K562 (cell line): ENCODE data around the gene SSBP1. TPM values are rescaled to one million over a fixed set of nuclear protein-coding genes. Genes with fewer than 3 reads are reported as not detected.
A peak's percentile ranks its signal among the peaks of the same experiment; 100 is the strongest.

Source experiments
- CTBP1 ChIP-seq: fragments of 450-650 bp; IDR thresholded peaks from 2 replicates; pipeline ENCODE4 v1.6.1; 2016; ENCODE audit warnings: borderline replicate concordance
- DPF2 ChIP-seq: fragments of 450-650 bp; IDR thresholded peaks from 2 replicates; pipeline ENCODE4 v1.6.1; 2016
- GATAD2B ChIP-seq: fragments of 450-650 bp; IDR thresholded peaks from 2 replicates; pipeline ENCODE4 v1.6.1; 2017; ENCODE audit warnings: mild to moderate bottlenecking, borderline replicate concordance
- HOMEZ ChIP-seq: fragments of 250-450 bp; sonication (Bioruptor Pico); IDR thresholded peaks from 2 replicates; pipeline ENCODE4 v1.4.0; 2020; ENCODE audit warnings: mild to moderate bottlenecking, moderate library complexity
- MTA2 ChIP-seq: fragments of 450-650 bp; IDR thresholded peaks from 2 replicates; pipeline ENCODE4 v1.6.1; 2016; ENCODE audit warnings: low read depth
- POLR2H ChIP-seq: IDR thresholded peaks from 2 replicates; pipeline ENCODE4 v1.6.1; 2016; ENCODE audit warnings: missing genetic modification characterization, low read depth, mild to moderate bottlenecking, control low read depth, missing compliant biosample characterization, moderate library complexity
- PTTG1 ChIP-seq: fragments of 450-650 bp; IDR thresholded peaks from 2 replicates; pipeline ENCODE4 v1.6.1; 2016; ENCODE audit warnings: low read depth, mild to moderate bottlenecking, missing genetic modification characterization, missing compliant biosample characterization
- RNF219 ChIP-seq: fragments of 250-450 bp; sonication (Bioruptor Pico); IDR thresholded peaks from 2 replicates; pipeline ENCODE4 v1.5.0; 2022; ENCODE audit warnings: mild to moderate bottlenecking
- SIN3A ChIP-seq, 2 experiments: fragments of 150-350 bp in 1 of 2; IDR thresholded peaks; 2 replicates each; pipeline ENCODE4 v1.6.1; 2011 to 2016; ENCODE audit warnings: borderline replicate concordance in 2 of 2, low read depth in 2 of 2, low read length in 2 of 2, mild to moderate bottlenecking in 2 of 2, moderate library complexity in 2 of 2; ENCODE audit not compliant: control insufficient read depth in 1 of 2
- SNIP1 ChIP-seq: fragments of 450-650 bp; IDR thresholded peaks from 2 replicates; pipeline ENCODE4 v1.7.1; 2017; ENCODE audit warnings: low read depth, mild to moderate bottlenecking
- ZFP30 ChIP-seq: fragments of 250-450 bp; sonication (Bioruptor Pico); IDR thresholded peaks from 2 replicates; pipeline ENCODE4 v1.8.0; 2022; ENCODE audit warnings: moderate library complexity, mild to moderate bottlenecking, inconsistent platforms, borderline replicate concordance
- ZFP36 ChIP-seq: fragments of 150-350 bp; IDR thresholded peaks from 2 replicates; pipeline ENCODE4 v1.6.1; 2018; ENCODE audit warnings: low read length, low read depth; ENCODE audit not compliant: partially characterized antibody
- ZNF224 ChIP-seq: sonication (generic); formaldehyde crosslinking; IDR thresholded peaks from 2 replicates; pipeline ENCODE4 v1.8.0; 2022; ENCODE audit warnings: mild to moderate bottlenecking, missing genetic modification reagents
- ZNF3 ChIP-seq: fragments of 250-450 bp; sonication (Bioruptor Pico); IDR thresholded peaks from 2 replicates; pipeline ENCODE4 v1.5.0; 2021; ENCODE audit warnings: mild to moderate bottlenecking, moderate library complexity
- ZNF444 ChIP-seq: fragments of 250-450 bp; sonication (Bioruptor Pico); IDR thresholded peaks from 2 replicates; pipeline ENCODE4 v1.4.0; 2020; ENCODE audit warnings: mild to moderate bottlenecking, moderate library complexity
- polyA plus RNA-seq, 8 experiments: library from polyadenylated mRNA; depleted of rRNA in 4 of 8; stranded (reverse) in 5 of 8; unstranded in 3 of 8; fragments of >200 nt; fragmentation: Nextera tagmentation in 2 of 8; fragmentation: Illumina TruSeq in 1 of 8; extraction: Ambion mirVana in 2 of 8; extraction: Trizol in 1 of 8; gene quantifications; 2 replicates each; pipeline versions ENCODE4 v1.2.1 to v1.2.3, GENCODE V29; 2011 to 2014; ENCODE audit warnings: inconsistent platforms in 1 of 8, missing spikeins in 1 of 8
- total RNA-seq, 7 experiments: library from RNA; depleted of rRNA in 6 of 7; stranded (reverse); fragments of >200 nt in 6 of 7; fragmentation: Illumina TruSeq in 2 of 7; extraction: Trizol in 2 of 7; gene quantifications; 2 replicates each; pipeline versions ENCODE4 v1.2.1 to v1.2.3, GENCODE V29; 2011 to 2021; ENCODE audit warnings: low replicate concordance in 1 of 7
- TF ChIP-seq, protein P1 (sequence below): sonication (generic); formaldehyde crosslinking; IDR thresholded peaks from 2 replicates; pipeline ENCODE4 v1.8.0; 2023; ENCODE audit warnings: mild to moderate bottlenecking, missing genetic modification reagents
- TF ChIP-seq, protein P2 (sequence below): fragments of 250-450 bp; sonication (Bioruptor Pico); IDR thresholded peaks from 2 replicates; pipeline ENCODE4 v1.5.0; 2021
- TF ChIP-seq, protein P3 (sequence below): sonication (generic); formaldehyde crosslinking; IDR thresholded peaks from 2 replicates; pipeline ENCODE4 v1.8.1; 2023; ENCODE audit warnings: mild to moderate bottlenecking, missing genetic modification reagents

SSBP1 gene
- total and polyA plus RNA-seq, 9 of the 15 experiments (the other 6 are each of a cell fraction or from before 2014, with no cell fraction given), result 404 to 1,996 (median 835) TPM

DNA sequence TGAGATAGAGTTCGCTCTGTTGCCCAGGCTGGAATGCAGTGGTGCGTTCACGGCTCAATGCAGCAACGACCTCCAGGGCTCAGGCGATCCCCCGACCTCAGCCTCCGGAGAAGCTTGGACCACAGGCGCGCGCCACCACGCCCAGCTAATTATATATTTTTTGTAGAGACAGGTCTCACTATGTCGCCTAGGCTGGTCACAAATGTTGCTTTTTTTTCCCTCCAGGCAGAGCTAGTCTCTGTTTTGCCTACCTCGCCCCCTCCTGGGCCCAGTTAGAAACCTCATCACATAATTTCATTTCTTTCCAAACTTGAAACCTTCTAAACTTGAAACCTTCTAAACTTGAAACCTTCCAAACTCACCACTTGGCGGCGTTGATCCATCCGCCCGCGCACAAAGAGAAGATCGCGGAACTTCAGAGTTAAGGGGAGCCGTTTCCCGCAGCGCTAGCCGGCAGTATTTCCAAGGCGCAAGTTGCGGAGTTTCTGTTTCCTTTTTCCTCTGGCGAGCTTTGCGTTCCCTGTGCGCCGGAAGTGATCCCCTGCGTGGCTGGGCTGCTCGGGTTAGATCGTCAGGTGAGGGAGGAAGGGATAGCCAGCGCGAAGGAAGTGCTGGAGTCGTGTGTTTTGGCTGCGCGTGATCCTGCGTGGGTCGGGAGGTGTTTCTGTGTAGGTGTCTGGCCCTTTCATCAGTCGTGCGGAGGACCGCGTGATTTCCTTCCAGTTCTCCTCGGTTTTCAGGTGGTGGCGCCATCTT is at the start of gene SSBP1 (continued):
- TF ChIP-seq HOMEZ (CRISPR knock-in tag) (0 out of 2 replicates have a peak, but pooled peaks have one; percentile 64), SNIP1 (peak; percentile 66; the same call in 1 of the 2 replicates), PTTG1 (tag) (no peak), ZNF3 (CRISPR knock-in tag) (no peak), MTA2 (peak; percentile 71), ZFP36 (peak; percentile 62), CTBP1 (peak; percentile 97), ZNF444 (CRISPR knock-in tag) (no peak), GATAD2B (peak; percentile 92), ZFP30 (CRISPR knock-in tag) (no peak), SIN3A (IDR thresholded peaks at IDR 0.05; ENCODE audit: borderline replicate concordance in 2 of 2, control insufficient read depth in 1 of 2, low read depth in 2 of 2, low read length in 2 of 2) (peak; percentile 90 to 91), ZNF224 (CRISPR knock-in tag) (no peak), RNF219 (CRISPR knock-in tag) (no peak), POLR2H (tag) (peak; percentile 92), DPF2 (peak; percentile 54)
- TF ChIP-seq, protein P1, sequence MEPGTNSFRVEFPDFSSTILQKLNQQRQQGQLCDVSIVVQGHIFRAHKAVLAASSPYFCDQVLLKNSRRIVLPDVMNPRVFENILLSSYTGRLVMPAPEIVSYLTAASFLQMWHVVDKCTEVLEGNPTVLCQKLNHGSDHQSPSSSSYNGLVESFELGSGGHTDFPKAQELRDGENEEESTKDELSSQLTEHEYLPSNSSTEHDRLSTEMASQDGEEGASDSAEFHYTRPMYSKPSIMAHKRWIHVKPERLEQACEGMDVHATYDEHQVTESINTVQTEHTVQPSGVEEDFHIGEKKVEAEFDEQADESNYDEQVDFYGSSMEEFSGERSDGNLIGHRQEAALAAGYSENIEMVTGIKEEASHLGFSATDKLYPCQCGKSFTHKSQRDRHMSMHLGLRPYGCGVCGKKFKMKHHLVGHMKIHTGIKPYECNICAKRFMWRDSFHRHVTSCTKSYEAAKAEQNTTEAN, result 0 out of 2 replicates have a peak, but pooled peaks have one; percentile 73
- TF ChIP-seq, protein P2, sequence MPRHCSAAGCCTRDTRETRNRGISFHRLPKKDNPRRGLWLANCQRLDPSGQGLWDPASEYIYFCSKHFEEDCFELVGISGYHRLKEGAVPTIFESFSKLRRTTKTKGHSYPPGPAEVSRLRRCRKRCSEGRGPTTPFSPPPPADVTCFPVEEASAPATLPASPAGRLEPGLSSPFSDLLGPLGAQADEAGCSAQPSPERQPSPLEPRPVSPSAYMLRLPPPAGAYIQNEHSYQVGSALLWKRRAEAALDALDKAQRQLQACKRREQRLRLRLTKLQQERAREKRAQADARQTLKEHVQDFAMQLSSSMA (CRISPR knock-in tag), result peak; percentile 53; the same call in 1 of the 2 replicates
- TF ChIP-seq, protein P3, sequence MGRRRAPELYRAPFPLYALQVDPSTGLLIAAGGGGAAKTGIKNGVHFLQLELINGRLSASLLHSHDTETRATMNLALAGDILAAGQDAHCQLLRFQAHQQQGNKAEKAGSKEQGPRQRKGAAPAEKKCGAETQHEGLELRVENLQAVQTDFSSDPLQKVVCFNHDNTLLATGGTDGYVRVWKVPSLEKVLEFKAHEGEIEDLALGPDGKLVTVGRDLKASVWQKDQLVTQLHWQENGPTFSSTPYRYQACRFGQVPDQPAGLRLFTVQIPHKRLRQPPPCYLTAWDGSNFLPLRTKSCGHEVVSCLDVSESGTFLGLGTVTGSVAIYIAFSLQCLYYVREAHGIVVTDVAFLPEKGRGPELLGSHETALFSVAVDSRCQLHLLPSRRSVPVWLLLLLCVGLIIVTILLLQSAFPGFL (CRISPR knock-in tag), result no peak
